SH-SY5Y (cell line): ENCODE data around the gene UBE2N.

Source experiments
- GATA2 ChIP-seq: IDR thresholded peaks from 2 replicates; pipeline ENCODE4 v1.6.1; 2011; ENCODE audit warnings: mild to moderate bottlenecking, low read depth, low read length
- GATA3 ChIP-seq: IDR thresholded peaks from 2 replicates; pipeline ENCODE4 v1.6.1; 2011; ENCODE audit warnings: low read depth, mild to moderate bottlenecking, low read length, moderate library complexity

GRCh38 chr12:93429852-93430251 lies 11.9 kb downstream of the UBE2N start:
- TF ChIP-seq GATA2: no peak
- TF ChIP-seq GATA3: no peak
